ENCODE results near the gene PLCD3. TPM values are rescaled to one million over a fixed set of nuclear protein-coding genes. Genes with fewer than 3 reads are reported as not detected.

The PLCD3 gene
- total RNA-seq = 2.9 and 3.0 TPM in 2 replicates

GRCh38 chr17:45132320-45132571, at the start of gene PLCD3:
PLCD3 (minus strand) TSS chr17:45132515; CDS start chr17:45132410, 105 bp downstream.
- intact Hi-C loops (cut with micrococcal nuclease) = loop anchor here (1.0 to 2.0 kb wide), 2 partner anchors 33 to 357 kb away; no protein-coding TSS in a partner anchor

DNA sequence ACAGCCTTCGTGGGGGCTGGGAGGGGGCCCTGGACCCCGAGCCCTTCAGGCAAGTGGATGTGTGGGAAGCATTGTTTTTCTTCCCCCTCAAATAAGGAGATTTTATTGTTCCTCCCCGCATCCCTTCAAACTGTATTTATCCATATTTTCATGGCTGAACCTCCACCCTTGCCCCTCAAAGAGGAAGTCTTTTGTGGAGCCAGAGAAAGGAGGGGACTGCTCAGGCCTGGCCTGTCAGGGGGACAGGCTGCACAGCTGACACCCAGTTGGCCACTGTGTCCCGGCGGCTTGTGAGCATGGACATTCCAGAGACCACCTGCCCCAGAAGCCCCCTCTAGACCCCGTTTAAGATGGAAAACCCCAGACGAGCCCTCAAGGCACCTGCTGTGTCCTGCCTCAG, 45.2 kb upstream of the PLCD3 start:
- intact Hi-C loops (cut with micrococcal nuclease) = no loop called here

DNA sequence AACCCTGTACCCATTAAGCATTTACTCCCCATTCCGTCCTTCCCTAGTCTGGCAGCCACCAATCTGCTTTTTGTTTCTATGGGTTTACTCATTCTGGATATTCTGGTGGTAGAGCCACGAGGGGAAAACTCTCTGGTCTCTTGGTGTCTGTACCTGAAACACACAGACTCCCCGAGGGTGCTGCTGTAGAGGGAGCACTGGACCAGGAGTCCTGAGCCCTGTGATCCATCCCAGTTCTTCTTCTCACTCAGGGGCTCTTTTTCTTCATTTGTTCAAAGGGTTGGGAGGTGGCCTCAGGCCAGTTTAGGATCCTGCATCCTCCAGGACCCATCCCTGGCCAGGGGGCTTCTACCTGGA, 43.4 kb upstream of the PLCD3 start:
- intact Hi-C loops (cut with micrococcal nuclease) = no loop called here

DNA sequence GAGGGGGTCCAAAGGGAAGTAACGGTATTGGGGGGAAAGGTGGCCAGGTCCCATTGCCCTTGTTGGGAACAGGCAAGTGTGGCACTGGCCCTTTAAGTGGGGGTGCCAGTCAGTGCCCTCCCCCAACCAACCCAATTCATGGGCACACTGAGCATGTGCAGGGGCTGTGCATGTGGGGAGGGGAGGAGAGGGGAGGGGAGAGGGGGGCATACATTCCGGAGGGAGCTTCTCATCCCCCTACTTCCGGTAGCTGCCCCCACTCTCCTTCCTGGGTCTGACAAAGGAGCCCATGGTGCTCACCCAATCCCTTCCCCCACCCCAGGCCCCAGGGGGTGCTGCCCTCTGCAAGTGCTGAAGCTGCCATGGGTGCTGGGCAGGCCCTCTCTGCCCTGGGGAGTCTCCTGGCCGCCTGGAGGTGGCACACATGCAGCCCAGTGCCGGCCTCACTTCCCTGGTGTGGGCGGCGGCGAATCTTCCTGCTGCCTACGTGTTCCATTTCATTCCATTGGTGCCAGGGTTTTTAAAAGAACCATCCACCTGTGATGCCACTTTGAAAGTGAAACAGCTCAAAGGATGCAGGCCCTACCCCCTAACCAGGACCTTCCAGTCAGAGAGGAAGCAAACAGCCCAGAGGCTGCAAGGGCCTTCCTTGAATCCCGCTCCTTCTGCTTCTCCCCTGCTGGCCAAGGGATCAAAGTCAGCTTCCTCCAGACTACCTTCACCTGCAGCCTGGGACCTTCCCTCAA, 40.4 kb upstream of the PLCD3 start:
- intact Hi-C loops (cut with micrococcal nuclease) = loop anchor here (1.0 to 2.0 kb wide), 4 partner anchors 11 to 38 kb away; partner anchors contain the start of genes ACBD4, HEXIM1 and HEXIM2

GRCh38 chr17:45172232-45172540, 39.9 kb upstream of the PLCD3 start:
- intact Hi-C loops (cut with micrococcal nuclease) = loop anchor here (1.0 to 2.0 kb wide), 3 partner anchors 11 to 37 kb away; partner anchors contain the start of genes ACBD4 and HEXIM2

GRCh38 chr17:45171338-45172231, 39.3 kb upstream of the PLCD3 start:
- intact Hi-C loops (cut with micrococcal nuclease) = loop anchor here (1.0 to 2.0 kb wide), 3 partner anchors 10 to 37 kb away; partner anchors contain the start of genes ACBD4 and HEXIM2

DNA sequence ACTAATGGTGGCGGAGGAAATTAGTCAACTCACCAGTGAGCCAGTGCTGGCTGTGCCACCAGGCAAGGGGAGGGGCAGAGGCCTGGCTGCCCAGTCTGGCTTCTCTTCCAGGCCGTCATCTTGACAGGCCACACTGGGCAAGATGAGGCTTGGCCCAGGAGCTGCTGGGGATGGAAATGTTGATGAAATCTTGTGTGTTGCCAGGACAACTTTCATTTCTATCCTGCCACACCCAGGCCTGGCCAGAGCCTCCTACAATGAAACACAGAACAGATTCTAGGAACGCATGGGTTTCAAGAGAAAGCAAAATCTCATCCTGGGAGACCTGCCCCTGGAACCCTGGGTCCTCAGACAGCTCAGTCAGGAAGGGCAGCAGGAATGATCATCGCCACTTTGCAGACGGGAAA, 38.6 kb upstream of the PLCD3 start:
- intact Hi-C loops (cut with micrococcal nuclease) = no loop called here

- intact Hi-C loops (cut with micrococcal nuclease) = no loop called here
These were observed 38.1 kb upstream of the PLCD3 start for GRCh38 chr17:45170280-45170930.

- intact Hi-C loops (cut with micrococcal nuclease) = no loop called here
These were observed 36.9 kb upstream of the PLCD3 start for GRCh38 chr17:45168991-45169752.

- intact Hi-C loops (cut with micrococcal nuclease) = no loop called here
These were observed 32.5 kb upstream of the PLCD3 start for GRCh38 chr17:45164734-45165269.

- intact Hi-C loops (cut with micrococcal nuclease) = no loop called here
These were observed 29.8 kb upstream of the PLCD3 start for GRCh38 chr17:45162025-45162687.

DNA sequence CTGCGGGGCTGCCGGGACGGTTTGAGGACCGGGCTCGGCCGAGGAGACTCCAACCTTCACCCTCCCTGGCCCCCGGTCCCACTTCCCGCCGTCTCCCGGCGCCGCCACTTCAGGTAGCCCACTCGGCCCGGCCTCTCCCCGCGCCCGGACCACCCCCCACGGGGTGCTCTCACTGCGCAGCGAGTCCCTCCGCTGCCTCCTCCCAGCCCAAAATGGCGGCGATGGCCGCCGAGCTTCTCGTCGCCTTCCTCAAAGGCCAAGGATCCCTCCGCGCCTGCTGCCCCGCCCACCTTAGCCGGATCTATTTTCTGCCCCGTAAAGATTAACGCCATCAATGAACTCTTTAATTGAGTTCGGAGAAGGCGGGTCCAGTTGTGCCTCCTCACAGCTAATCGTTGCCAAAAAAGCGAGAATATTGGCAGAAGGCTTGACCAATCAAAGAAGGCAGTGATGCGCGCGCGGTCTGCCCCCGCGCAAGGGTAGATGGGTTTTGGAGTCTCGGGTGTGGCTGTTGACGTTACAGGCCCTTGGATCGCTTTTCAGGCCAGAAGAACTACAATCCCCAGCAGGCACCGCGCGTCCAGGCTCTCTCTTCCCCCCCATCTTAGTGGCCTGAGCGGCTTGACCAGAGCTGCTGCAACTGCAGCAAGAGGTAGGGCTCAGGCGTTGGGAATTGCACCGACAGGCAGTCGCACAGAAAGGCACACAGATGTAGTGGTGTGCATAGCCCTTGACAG, 29.1 kb upstream of the PLCD3 start, which contains the start of gene HEXIM2:
HEXIM2 (plus strand) TSS at position 588 of the 737 bp plus-strand sequence. CDS start 919 bp downstream, outside the sequence.
- intact Hi-C loops (cut with micrococcal nuclease) = loop anchor here (1.0 to 2.0 kb wide), 11 partner anchors 11 to 1033 kb away; partner anchors contain the start of genes ACBD4, DCAKD, GPATCH8 and HEXIM1

- intact Hi-C loops (cut with micrococcal nuclease) = loop anchor here (1.0 to 2.0 kb wide), 11 partner anchors 12 to 1034 kb away; partner anchors contain the start of genes ACBD4, DCAKD, GPATCH8 and HEXIM1
These were observed 28.4 kb upstream of the PLCD3 start for GRCh38 chr17:45160447-45161287.

GRCh38 chr17:45156242-45156641, 23.9 kb upstream of the PLCD3 start:
- intact Hi-C loops (cut with micrococcal nuclease) = no loop called here

- intact Hi-C loops (cut with micrococcal nuclease) = no loop called here
These were observed 23.2 kb upstream of the PLCD3 start for GRCh38 chr17:45155483-45155882.

DNA sequence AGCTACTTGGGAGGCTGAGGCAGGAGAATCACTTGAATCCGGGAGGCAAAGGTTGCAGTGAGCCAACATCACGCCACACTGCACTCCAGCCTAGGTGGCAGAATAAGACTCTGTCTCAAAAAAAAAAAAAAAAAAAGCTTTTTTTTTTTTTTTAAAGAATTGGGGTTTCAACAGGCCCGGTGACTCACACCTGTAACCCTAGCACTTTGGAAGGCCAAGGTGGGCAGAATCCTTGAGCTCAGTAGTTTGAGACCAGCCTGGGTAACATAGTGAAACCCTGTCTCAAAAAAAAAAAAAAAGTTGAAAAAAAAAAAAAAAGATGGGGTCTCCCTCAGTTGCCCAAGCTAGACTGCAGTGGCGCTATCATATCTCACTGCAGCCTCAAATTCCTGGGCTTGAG, 22.7 kb upstream of the PLCD3 start:
- intact Hi-C loops (cut with micrococcal nuclease) = no loop called here

DNA sequence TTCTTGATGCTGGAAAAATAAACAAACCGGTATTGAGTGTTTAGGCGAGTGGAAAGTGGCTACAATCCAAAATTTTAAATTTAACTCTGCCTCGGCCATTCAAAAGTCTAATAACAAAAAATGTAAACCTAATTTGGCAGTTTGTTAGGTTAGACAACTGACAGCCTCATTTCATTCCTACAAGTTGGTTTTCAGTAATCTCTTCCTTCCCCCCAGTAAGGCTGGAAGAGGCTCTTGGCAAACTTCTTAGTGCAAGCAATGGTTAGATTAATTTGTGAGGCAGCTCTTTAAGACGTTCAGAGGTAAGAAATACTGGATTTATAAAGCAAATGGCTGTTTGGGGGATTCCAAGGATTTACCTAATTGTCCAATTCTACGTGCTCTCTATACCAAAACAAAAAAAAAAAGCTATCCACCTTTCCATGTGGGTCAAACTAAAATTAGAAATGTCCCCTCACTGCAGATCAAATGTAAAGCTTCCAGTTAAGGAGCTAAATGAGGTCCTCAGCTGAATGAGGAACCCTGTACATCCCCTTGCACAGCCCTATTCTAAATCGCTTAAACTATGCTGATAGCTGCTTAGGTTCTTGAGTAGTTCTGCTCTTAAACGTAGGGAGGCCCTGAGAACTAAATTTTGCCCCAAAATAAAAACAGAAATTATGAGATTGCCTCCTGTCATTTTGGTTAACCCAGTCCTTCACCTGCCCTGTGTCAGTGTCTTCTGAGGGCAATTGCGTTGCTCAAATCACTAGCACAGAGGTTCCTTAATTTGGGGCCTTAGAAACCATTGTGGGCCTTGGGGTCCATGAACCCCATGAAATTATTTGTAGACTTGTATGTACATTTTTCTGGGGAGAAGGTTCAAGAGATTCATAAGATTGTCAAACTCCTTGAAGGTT, 18.8 kb upstream of the PLCD3 start:
- intact Hi-C loops (cut with micrococcal nuclease) = no loop called here
